GM12878 (cell line): Measurements from ENCODE around the gene PIAS1.

Experiments used
- STAT1 ChIP-seq: fragments of 450-650 bp; conservative IDR thresholded peaks from 2 replicates; pipeline ENCODE4 v1.6.1; 2014; ENCODE audit warnings: antibody characterized with exemption, mild to moderate bottlenecking
- TF ChIP-seq, protein P1 (sequence below): fragments of 450-650 bp; IDR thresholded peaks from 2 replicates; pipeline ENCODE4 v1.6.1; 2018; ENCODE audit warnings: borderline replicate concordance, mild to moderate bottlenecking; ENCODE audit not compliant: partially characterized antibody

DNA sequence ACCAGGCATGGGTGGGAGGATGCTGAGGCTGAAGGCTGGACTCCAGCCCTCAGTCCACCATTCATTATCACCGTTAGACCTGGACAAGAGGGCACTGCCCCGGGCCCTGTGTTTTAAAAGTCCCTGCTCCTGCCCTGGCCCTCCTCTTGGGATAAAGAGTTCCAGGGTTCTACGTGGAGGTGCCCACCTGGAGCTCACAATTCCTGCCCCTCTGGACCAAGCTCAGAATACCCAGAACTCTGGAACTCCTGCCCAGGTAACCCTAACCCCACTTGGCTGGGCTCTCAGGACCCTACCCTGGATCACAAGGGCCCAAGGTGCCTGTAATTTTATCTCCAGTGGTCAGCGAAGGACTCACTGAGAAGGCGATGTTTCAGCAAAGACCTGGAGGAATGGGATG is 149.8 kb downstream of the PIAS1 start:
- no peak for TF ChIP-seq STAT1
- TF ChIP-seq, protein P1, sequence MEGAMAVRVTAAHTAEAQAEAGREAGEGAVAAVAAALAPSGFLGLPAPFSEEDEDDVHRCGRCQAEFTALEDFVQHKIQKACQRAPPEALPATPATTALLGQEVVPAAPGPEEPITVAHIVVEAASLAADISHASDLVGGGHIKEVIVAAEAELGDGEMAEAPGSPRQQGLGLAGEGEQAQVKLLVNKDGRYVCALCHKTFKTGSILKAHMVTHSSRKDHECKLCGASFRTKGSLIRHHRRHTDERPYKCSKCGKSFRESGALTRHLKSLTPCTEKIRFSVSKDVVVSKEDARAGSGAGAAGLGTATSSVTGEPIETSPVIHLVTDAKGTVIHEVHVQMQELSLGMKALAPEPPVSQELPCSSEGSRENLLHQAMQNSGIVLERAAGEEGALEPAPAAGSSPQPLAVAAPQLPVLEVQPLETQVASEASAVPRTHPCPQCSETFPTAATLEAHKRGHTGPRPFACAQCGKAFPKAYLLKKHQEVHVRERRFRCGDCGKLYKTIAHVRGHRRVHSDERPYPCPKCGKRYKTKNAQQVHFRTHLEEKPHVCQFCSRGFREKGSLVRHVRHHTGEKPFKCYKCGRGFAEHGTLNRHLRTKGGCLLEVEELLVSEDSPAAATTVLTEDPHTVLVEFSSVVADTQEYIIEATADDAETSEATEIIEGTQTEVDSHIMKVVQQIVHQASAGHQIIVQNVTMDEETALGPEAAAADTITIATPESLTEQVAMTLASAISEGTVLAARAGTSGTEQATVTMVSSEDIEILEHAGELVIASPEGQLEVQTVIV, result no peak
